A204.1 (cell line): ENCODE data around the gene TLR3.
"Not testable (repeated sequence)": the region's sequence is repeated elsewhere in the genome, so short reads cannot be mapped to it uniquely, and the experiment has no call there.

Experiments used
- FAIRE-seq: peaks from 2 replicates; lab custom pipeline; 2012; peaks lifted over from hg19 to GRCh38; lab: Jason Lieb, UNC

The TLR3 gene

DNA sequence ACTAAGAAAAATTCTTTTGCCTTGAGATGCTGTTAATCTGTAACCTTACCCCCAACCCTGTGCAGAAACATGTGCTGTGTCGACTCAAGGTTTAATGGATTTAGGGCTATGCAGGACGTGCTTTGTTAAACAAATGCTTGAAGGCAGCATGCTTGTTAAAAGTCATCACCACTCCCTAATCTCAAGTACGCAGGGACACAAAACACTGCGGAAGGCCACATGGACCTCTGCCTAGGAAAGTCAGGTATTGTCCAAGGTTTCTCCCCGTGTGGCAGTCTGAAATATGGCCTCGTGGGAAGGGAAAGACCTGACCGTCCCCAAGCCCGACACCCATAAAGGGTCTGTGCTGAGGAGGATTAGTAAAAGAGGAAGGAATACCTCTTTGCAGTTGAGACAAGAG, 18.8 kb upstream of the TLR3 start:
- not testable (repeated sequence) for FAIRE-seq

DNA sequence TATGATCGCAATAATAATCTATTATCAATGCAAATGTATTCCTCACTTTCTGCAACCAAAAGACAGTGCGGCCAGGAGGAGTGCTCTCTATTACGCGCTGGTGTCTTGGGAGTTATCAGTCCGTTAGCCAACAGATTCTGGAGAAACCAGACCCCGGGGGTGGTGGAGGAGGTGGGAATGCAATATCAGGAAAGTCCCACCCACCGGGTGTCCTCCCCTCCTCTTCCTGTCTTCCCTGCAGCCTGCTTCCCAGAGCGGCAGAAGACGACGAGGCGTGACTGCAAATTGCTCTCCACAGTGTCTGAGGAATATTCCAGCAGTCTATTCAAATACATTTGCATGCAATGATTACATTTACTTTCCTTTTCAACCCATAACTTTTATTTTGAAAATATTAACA, 17.9 kb upstream of the TLR3 start:
- FAIRE-seq, result no peak

DNA sequence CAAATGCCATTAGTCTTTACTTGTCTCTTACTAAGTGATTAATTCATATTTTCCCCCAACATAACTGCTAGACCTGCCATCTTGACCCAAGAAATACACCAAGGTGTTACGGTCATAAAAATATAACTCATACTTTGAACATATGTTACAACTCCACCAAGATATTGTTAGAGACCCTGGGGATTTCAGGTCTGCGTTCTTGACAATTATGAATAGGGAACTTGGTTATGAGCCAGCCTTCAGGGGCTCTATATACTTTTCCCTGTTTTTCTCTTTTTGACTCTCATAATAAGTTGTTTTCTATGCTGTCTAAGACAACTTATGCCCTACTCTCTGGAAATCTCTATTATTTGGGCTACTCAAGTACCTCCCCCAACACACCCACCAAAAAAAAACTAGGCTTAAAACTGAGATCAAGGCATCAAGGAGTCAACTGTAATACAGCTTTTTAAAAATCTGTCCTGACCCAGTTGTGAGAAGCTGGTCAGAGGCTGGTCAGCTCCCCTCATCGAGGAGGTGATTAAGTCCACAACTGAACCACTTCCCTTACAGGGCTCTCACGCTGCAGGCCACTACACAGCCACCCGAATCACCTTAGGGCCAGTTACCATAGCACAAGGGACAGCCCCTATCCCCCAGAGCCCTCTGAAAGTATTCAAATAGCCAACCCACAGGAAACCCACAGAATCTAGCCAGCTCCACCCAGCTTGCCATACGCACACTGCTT, 10.5 kb upstream of the TLR3 start:
- no peak for FAIRE-seq

DNA sequence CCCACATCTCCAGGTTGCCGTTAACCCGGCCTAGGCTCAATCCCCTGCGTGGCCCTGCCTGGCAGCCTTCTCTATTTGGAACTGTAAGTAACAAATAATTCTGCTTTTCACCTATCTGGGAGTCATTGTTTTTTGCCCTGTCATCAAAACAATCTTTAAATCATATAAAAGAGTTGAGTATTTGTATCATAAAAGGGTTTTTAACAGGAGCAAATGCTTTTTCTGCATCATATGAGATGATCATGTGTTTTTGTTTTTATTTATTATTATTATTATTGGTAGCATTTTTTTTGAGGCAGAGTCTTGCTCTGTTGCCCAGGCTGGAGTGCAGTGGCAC, 10.0 kb upstream of the TLR3 start:
- FAIRE-seq, result no peak

DNA sequence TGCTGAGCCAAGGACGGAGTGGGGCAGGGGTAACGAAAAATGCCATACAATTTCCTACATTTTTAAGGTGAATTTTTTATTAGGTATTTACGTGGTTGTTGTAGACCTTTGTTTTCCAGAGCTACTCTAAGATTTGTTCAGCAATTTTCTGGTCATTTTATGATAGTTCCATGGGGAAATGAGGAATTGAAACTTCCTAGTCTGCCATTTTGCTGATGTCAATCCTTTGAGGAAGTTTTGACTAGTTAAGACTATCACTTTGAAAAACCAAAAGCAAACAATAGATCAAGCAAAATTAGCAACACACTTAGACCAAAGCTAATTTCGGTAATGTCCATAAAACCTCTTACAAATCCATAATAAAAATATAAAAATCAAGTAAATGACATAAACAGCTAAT, 7.0 kb upstream of the TLR3 start:
- FAIRE-seq, result no peak

DNA sequence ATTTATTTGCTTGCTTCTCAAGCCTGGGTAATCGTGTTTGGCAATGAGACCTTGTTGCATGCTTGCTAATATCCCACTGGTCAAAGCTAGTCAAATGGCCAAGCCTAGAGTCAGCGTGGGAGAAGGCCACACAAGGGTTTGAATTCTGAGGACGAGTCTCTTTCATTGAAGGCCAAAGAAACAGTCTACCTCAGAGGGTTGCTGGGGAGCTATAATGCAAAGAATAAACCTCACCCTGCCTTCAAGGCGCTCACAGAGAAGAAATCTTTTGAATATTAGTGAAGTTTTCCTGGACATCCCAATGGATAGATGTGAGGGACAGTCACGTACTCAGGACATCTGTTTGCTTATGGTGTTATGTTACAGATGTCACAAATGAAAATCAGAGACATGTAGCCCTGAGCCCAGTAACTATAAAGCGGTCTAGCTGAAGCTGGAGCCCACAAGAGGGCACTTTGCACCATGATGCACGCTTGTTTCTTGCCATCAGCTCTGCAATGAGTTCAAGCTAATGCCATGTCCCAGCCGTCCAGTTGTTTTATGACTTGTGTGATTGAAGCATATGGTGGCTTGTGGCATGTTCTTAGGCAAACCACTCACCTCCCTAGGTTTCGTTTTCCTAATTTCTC, 1.1 kb upstream of the TLR3 start:
- peak; percentile 88 for FAIRE-seq

DNA sequence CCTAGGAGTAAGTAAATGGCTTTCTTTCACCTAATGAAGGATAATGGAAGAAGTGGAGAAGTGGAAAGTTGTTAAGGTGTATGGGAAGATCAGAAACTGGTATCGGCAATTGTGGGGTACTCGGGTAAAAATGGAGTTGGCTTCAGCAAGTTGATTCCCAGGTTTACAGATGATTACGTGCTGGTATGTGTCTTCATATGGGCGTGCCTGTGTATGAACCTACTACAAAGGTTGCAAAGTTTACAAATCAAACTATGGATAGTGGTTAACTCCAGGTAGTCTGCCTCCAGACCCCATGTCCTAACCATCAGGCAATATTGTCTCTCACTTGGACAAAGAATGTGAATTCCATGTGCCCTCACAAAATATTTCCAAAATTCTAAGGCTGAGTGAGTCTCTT, 773 bp downstream of the TLR3 start:
- no peak for FAIRE-seq

DNA sequence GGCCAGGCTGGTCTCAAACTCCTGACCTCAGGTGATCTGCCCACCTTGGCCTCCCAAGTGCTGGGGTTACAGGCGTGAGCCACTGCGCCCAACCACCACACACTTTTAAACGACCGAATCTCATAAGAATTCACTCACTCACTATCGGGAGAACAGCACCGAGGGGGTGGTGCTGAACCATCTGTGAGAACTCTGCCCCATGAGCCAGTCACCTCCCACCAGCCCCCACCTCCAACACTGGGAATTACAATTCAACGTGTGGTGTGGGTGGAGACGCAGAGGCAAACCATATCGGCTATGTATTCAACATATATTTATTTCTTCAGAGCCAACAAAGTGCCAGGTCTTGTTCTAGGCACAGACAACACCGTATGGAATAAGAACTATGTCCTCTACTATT, 3.6 kb downstream of the TLR3 start:
- FAIRE-seq, result no peak

DNA sequence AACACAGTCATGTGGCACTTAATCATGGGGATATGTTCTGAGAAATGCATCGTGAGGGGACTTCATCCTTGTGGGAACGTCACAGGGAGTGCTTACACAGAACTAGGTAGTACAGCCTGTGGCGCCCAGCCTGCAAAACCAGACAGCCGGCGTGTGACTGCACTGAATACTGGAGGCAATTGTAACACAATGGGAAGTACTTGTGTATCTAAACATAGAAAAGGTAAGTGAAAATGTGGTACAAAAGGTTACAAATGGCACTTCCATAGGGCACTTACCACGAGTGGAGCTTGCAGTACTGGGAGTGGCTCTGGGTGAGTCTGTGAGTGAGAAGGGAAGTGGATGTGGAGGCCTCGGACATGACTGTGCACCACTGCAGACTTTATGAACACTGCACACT, 5.2 kb downstream of the TLR3 start:
- no peak for FAIRE-seq

DNA sequence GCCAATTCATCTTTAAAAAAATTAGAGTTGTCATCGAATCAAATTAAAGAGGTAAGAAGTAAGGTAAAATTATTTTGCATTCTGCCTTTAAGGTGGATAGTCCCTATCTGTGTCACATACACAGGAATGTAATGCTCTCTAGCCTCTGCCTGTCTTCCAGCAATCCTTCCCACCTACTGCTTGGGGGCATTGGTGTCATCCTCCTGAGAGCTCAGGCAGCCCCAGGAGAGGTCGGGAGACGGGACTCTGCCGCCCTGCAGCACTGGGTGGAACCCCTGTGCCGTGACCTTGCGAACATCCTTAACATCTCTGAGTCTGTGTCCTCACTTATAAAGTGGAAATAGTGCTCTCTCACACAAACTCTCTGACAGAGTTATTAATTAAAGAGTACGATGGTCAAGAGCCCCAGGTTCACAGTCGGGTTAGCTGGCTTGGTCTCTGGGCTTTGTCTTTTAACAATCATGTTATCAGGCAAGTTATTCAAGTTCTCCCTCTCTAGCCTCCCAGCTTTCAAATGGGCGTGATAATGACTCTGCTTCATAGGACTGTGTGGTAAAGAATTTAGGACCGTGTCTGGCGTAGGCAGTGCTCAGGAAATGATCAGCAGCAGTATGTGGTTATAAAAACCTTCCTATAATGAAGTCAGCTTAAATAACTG, 10.2 kb downstream of the TLR3 start:
- no peak for FAIRE-seq

DNA sequence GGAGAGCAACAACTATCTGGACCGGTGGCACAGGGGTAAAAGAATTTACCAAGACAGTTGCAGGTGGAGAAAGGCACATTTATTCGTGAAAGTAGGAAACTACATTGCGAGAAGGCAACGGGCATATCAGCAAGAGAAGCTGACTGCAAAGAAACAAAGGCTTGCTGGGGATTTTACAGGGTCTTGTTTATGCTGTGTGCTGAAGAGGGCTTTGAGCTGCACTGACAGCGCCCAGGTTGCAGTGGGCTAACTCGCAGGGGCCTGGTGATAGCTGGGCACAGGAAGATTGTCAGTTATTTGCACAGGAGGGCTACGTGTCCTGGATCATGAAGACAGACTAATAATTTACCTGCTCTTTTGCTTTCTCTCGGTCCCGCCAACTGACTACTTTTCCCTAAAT, 10.7 kb downstream of the TLR3 start:
- no peak for FAIRE-seq

DNA sequence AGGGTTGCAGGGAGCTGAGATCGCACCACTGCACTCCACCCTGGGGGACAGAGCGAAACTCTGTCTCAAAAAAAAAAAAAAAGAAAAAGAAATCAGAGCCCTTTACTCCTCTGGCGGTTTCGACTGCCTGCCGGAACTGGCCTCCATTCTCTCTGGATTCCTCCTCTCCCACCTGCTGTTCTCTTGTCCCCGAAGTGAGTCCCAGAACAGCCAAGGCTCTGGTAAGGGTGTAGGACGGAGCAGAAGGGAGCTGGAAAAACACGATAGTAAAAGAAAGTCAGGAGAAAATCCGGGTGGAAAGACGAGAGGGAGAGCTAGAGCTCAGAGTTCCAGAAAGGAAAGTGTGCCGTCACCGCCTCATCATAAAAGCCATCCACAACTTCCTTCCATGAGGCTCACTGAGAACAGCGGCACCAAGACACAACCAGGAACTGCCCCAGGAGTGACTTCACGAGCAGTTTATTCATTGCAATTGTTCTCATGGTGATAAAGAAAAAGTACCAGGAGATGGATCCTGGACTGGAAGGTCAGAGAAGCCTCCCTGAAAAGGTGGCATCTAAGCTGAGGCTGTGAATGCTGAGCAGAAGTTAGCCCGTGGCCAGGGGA, 12.3 kb downstream of the TLR3 start:
- no peak for FAIRE-seq

DNA sequence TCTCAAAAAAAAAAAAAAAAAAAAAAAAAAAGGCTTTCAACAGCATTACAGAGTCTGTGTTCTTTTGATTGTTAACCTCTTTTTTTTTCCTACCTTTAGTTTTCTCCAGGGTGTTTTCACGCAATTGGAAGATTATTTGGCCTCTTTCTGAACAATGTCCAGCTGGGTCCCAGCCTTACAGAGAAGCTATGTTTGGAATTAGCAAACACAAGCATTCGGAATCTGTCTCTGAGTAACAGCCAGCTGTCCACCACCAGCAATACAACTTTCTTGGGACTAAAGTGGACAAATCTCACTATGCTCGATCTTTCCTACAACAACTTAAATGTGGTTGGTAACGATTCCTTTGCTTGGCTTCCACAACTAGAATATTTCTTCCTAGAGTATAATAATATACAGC, 13.3 kb downstream of the TLR3 start:
- no peak for FAIRE-seq

DNA sequence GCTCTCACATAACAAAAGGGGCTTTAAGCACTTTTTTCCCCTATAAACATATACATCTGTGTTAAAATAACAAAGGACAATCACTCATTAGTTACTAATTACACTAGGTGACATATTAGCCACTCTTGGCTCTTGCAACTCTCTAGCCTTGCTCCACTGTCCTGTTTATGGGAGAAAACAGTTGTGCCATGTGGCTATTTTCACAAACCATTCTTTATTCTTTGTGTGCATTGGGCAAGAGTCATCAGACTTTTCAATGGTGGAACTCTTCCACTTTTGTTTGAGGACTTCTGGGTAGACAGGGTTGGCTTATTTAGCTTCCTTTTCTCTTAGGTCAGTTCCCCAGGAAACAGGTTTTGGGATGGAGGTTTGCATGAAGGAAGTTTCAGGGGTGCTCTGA, 19.6 kb downstream of the TLR3 start:
- FAIRE-seq, result no peak

DNA sequence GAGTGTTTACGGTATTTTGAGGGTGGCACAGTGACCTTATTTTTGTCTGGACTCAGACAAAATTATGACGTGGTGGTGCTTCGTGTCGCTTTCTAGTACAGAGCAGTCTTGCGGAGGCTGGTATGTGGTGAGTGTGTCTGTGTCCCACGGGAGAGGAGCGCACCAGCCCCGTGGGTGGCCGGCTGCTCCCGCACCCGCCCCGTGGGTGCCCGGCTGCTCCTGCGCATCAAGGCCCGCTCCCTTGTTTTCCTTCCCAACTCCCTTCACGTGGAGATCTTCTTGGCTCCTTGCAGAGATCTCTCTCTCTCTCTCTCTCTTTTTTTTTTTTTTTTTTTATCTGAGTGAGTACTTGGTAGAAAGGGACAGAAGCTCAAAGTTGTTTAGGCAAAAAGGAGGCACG, 23.3 kb downstream of the TLR3 start:
- no peak for FAIRE-seq

DNA sequence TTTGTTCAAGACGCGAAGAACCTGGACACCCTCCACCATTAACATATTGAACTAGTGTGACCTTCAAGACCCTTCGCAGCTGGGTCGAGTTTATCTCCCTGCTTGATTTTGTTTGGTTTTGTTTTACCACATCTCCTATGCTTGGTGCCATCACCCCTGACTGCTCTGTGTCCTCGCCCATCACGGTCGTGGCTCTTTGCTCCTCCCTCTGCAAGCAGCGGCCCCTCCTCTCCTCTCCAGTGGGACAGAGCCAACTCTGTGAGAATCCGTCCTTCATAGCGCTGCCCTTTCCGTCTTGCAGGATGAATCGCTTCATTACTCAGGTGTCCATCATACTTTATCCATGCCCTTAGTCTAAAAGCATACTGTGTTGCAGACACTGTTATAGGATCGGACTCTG, 26.4 kb downstream of the TLR3 start:
- no peak for FAIRE-seq

DNA sequence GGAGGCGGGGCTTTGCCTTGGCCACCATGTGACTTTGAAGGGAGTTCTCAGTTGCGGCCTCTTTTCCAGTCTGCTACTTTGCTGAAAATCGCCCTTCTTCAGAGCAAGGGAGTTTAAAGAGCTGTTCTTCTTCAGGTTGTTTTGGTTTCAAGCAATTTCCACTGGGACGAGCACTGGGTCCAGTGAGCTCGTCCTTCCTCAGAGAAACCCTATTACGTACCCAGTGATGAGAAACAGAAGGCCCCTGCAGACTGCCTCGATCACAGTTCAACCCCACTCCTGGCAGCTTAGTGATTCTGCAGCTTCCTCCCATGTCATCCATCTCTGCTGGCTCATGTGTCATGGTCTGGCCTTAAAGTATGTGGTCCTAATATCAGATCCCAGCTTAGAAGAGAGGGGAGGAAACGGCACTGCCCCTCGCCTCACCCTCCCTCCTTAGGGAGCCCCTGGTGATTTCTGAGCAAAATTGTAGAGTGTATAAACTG, 27.8 kb downstream of the TLR3 start:
- FAIRE-seq, result no peak

DNA sequence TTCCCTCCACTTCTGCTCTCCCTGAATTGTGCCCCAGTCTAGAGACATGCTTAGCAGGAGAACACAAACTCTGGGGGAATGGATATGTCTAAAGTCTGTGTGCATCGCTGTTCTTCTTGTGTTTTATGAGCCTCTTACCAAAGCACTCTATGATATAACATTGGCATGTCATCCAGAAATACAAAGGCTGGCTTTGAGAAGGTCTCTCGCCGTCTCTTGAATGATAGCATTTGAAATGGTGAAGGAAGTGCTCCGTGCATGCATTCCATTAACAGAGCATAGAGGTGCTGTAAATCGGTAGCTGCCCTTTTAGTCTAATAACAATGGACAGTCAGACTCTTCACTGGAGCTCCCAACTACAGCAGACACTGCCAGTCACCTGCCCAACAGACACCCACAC, 28.4 kb downstream of the TLR3 start:
- no peak for FAIRE-seq

DNA sequence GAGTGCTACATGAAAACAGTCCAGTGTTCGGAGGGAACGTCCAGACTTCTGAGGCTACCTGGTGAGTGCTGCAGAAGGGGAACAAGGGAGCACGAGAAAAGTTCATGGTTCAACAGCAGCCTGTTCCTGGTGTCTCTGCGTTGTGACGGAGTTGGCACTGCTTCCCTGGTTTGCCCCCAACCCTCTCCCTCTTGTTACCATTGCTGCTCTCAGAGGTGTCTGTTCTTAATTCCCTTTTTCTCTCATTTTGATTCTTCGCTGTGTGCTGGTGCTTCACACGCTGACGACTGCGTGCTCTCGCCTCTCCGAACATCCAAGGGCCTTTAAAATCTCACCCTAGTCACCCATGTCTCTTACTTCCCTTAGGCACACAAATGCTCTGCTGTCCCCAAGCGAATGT, 34.0 kb downstream of the TLR3 start:
- no peak for FAIRE-seq

DNA sequence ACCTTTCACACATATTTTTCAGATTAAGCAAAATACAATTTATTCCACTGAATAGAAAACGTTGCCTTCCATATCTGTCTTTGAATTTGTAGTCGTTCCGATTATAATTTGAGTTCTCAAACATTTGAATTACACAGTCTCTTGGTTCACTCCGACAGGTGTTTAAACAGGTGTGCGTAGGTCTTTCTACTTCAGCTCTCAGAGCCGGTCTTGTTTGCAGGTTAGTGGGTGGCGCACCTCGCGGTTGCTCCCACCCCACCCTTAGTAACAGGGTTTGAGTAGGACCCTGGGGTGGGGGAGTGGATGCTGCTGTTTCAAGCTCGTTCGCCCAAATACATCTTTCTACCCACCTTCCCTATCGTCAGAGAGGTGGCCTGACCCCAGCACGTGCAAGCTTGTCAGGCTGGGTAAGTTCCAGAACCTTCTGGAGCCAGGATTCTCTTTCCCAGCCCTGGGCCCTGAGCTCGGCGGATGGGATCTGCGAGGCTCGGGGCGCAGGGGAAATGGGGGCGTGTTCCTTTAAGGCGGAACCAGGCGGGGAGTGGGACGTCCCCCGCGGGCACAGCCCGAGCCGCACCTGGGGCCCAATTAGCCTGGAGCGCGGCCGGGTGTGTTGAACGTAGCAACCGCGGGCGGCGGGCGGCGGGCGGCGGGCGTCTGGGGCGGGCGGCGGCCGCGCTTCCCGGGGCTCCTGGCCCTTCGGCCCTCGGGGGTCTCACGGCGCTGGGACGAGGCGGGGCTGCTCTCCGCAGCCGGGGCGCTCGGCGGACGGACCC, 35.3 kb downstream of the TLR3 start, which contains the start of gene FAM149A:
Gene FAM149A, plus strand, starts transcription at position 591 of the 776 bp plus-strand sequence.
- FAIRE-seq, result no peak

DNA sequence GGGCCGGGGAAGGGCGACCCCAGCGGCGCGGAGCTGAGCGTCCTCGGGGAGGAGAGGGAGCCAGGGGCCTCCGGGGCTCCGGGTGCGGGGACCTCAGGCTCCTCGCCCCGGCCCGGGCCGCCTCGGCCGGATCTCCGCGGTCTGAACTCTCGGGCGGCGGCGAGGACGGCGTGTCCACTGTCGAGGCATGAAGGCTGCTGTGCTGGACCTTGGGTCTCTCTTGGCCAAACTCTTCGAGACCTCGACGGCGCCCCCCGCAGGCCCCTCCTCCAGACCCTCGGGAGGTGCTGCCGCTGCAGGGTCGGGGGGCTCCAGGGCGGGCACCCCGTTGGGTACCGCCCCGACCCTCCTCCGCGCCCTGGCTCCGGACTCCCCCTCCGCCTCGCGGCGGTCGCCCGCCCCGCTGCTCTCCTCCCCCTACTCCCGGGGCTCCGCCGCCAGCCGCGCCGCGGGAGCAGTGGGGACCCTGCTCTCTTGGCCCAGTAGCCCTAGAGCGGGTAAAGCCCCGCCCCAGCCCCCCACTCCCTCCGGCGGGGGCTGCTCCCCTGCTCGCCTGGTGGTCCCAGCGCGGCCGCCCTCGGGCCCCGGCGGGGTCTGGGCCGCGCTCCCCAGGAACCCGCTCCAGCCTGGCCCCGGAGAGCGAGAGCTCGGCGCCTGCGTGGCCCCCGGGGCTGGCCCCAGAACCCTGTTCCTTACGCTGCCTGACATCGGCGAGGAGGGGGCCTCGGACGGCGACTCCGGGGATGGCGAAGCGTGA, 36.1 kb downstream of the TLR3 start:
- no peak for FAIRE-seq
